NCI-H1092 treated with DMSO at 0.1 percent for 48 hours (cell line): ENCODE results near the gene WNK3.
"Not testable (repeated sequence)": the region's sequence is repeated elsewhere in the genome, so short reads cannot be mapped to it uniquely, and the experiment has no call there.

Source experiments
- DNase-seq: peaks from one replicate; lab custom pipeline; 2025; lab: John Stamatoyannopoulos, UW

The WNK3 gene

DNA sequence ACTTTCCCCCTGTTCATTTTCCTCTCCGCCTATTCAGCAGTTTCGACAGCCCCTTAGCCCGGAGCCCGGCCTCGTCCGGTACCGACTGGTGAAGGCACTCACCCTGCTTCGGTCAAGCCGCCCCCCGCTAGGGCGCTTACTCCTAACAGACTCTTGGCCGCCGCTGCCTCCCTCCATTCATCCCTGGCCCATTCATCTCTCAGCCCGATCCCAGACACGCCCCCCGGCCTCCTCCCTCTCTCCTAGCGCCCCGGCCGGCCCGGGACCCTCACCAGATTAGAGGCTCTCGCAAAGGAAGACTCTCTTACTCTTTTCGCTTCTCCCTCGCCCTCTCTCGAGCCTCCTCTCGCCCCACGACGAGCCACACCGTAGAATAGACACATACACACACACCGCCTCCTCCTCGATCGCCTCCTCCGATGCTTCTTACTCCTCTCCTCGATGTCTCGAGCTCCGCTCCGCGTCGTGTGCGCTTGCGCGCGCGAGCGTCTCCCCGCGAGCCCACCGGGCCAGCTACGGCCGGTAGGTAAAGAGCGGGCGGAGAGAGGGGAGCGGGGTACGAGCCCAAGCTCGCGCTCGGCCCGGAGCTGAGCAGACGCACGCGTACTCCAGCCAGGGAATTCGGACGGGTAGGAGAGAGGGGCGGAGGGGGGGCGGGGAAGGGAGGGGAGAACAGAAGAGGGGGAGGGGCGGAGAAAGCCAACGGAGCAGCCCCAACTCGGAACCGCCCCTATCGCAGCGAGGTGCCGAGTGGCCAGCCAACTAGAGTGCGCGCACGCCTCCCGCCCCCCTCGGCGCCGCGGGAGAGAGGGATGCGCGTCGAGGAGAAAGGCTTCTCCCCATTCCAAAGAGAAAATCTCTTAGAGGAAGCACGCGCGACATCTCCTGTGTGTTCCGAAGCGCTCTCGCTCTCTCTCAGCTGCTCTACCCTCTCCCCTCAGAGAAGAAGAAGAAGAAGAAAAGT is at the start of gene WNK3:
WNK3 (minus strand) TSS at position 633 of the 964 bp plus-strand sequence.
- DNase-seq: peak; percentile 91

DNA sequence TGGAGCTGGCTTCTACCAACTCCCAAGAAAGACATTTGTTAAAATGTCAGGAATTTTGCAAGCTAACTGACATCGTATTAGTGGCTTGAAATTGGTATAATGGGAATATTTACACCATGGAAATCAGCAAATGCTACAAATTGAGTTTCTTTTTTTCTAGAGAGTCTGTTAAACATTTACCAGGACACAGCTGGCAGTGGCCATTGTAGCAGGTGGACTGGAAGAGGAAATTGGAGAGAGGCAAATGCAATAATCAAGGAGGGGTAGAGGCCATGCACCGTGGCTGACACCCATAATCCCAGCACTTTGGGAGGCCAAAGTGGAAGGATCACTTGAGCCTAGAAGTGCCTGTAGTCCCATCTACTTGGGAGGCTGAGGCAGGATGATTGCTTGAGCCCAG is 49.4 kb upstream of the WNK3 start:
- DNase-seq: no peak

DNA sequence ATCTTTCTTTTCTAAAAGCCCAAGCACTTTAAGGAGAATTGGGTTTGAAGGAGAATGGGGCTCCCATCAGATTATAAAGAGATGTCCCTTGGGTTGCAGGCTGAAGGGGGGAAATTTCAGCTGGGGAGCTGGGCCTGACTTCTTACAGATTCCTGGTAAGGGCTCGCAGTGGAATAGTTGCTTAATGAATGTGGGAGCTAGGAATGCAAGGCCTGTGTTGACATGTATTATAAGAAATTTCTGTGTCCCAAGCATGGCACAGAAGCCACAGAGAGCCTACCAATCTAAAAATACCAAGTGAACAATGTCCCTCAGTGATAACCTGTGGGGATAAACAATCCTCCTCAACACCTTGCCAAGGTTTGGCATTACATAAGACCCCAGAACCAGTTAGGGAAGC is 39.3 kb upstream of the WNK3 start:
- no peak for DNase-seq

DNA sequence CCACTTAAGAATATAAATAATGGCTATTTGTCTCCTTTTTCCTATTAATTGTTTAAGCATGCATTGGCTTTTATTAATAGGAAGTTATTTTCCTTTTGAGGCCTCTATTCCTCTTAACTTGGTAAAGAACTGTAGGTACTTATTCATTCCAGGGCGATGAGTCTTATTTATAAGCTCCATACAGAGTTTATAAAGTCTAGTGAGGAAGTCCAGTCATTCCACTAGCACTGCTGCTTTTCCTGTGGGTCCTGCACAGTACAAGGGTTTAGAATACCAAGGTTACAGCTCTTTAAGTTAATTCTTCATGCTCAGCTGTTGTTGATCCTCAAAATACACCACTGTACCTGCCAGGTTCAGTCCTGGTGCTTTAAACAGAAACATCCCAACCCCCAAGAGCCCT is 28.5 kb upstream of the WNK3 start:
- no peak for DNase-seq

DNA sequence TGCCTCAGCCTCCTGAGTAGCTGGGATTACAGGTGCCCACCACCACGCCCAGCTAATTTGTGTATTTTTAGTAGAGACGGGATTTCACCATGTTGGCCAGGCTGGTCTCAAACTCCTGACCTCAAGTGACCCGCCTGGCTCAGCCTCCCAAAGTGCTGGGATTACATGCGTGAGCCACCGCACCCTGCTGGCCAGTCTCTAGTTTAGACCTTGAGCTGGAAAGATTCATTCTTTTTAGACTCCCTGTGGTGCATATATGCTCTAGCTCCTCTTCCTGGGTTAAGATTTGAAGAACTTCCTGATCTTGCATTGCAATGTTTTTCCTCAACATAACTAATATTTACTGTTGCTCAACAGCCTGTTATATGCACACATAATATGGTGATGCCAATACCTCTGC is 26.8 kb upstream of the WNK3 start:
- DNase-seq: not testable (repeated sequence)

DNA sequence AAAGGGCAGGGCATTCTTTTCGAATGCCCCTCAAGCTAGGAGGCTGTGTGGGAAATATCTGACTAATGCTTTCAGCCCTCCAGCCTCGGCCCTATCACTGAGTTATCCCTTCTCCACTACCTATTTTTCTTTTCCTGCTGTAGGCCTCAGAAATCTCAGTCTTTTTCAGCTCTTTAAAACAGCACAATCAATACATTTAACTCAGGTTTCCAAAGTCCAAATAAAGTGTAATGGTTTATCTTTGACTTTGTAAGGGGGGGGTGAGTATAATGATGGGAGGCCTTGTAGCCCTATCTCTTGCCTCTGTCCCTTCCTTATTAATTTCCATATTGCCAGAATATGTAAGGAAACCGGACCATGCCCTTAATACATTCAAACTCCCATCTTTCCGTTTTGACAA is 1.6 kb upstream of the WNK3 start:
- DNase-seq: no peak

DNA sequence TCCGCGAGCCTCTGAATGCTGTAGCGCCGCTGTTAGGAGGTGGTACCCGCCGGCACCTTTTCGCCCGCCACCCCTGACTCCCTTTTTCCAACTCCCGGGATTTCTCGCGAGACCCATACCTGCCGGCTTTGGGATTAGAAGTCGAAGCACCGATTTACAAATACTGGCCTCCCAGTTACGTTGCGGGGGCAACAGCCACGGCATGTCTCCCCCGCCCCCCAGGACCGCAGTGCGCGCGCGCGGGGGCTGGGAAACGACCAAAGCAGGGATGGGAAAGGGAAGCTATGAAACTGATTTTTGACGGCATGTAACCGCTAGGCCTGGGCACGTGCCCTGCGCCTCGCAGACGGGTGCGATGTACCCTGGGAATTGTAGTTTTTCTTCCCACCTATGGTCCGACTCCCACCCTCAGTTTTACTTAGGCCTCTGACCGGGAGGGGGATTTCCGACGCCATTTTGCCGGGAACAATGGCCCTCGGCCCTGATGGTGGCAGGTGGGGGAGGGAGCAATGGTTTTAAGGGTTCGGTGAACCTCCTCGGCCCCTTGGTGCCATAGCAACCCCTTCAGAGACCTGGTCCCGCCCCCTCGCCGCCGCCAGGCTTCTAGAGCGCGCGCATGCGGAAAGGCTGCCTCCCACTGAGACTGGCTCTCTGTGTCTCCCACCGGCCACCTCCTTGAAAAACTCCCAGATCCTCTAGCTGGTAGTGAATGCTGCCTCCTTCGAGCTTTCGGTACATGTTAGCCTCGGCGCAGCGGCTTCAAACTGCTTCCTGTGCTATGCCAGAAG is 772 bp upstream of the WNK3 start:
- DNase-seq: peak; percentile 98

DNA sequence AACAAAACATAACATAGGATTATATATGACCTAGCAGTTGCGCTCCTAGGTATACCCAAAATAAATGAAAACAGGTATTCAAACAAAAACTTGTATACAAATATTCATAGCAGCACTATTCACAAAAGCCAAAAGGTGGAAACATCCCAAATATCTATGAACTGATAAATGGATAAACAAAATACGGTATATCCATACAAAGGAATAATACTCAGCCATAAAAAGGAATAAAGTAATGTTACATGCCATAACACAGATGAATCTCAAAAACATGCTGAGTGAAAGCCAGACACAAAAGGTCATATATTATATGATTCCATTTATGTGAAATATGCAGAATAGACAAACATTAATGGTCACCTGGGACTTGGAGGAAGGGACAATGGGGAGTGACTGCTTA is 5.2 kb downstream of the WNK3 start:
- no peak for DNase-seq

DNA sequence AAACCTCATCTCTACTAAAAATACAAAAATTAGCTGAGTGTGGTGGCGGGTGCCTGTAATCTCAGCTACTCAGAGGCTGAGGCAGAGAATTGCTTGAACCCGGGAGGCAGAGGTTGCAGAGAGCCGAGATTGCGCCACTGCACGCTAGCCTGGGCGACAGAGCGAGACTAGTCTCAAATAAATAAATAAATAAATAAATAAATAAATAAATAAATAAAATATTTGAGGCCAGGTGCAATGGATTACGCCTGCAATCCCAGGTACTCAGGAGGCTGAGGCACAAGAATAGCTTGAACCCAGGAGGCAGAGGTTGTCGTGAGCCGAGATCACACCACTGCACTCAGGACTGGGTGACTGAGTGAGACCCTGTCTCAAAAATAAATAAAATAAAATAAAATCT is 20.5 kb downstream of the WNK3 start:
- not testable (repeated sequence) for DNase-seq

DNA sequence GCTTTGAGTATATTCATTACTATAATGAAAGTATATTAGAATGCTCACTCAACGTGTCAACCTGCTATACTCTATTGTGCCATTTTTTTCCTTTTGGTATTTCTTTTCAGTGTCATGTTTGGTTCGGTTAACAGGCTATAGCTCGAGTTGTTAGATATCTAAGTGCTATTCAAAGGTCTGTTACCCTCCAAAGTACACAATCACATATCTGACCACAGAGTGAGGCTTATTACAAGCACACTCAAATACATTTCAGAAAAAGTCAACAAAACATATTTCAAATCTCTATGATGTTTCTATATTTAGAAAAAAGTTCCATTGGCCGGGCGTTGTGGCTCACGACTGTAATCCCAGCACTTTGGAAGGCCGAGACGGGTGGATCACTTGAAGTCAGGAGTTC is 32.8 kb downstream of the WNK3 start:
- no peak for DNase-seq

DNA sequence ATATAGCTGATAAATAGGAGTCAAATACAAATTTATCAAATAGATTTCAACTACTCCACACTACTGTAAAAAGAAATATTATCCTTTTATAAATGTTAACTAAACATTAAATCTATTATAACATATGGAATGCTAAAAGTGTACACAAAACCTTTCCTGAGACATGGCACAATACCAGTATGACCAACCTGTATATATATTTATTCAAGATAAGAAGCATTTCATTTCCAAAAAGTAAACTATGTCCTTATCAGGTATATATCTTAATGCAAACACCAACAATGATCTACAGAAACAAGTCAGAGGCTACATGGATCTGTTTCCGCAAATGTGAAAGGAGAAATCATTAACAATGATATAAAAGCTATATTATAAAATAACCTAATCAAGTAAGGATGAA is 37.8 kb downstream of the WNK3 start:
- DNase-seq: no peak

DNA sequence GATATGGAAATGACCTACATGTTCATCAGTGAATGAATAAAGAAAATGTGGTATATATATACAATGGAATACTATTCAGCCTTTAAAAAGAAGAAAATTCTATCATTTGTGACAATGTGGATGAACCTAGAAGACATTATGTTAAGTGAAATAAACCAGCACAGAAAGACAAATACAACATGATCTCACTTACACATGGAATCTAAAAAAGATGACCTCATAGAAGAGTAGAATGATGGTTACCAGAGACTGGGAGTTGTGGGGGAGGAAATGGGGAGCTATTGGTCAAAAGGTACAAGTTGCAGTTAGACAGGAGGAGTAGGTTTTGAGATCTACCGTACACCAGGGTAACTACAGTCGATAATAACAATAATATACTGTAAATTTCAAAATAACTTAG is 51.5 kb downstream of the WNK3 start:
- DNase-seq: no peak

DNA sequence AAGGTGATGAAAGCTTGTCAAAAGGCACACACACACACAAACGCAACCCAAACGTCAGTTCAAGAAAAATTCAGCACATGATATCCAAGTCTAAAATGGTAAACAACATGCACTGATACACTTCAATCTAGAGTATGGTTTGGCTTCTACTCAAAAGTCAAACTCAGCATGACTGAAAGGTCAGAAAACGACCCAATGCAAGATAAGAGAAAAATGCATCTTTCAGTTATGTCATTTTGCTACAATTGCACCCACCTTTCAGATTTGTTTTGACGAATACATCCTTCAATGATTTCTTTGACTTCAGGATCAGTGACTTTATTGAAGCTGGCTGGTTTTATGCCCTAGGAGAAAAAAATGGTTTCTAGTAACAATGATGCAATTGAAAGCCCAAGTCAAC is 56.3 kb downstream of the WNK3 start:
- no peak for DNase-seq

DNA sequence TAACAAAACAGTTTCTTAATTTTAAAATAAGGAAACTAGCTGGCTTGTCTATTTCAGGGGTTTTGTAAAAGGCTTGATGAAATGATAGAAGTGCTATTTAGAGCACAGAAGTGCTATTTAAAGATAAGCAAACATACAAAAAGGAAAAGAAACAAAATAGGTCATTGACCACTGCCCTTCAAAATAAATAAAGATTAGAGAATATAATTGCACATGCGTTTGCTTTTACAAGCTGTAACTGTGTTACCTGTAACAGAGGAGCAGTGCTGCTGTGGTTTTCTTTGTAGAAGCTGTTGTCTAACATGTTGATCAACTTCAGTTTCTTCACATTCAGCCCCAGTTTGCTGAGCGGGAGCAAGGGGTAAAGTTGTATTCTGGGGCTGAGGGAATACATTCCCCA is 63.5 kb downstream of the WNK3 start:
- no peak for DNase-seq

DNA sequence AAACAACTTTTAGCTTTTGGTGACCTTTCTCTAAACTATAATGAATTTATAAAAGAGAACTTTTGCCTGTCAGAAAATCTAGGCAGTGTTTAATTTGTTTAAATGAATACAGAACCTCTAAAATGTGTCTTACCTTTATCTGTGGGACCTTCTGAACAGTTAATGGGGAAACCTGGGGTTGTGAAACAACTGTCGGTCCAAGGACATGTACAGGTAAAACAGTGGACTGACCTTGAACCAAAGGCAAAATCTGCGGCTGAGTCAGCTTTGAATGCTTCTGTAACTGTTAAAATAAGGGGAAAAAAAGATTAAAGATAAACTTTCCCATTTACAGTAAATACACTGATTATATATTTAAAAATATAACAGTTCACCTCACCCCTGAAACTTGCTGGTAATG is 65.1 kb downstream of the WNK3 start:
- no peak for DNase-seq

DNA sequence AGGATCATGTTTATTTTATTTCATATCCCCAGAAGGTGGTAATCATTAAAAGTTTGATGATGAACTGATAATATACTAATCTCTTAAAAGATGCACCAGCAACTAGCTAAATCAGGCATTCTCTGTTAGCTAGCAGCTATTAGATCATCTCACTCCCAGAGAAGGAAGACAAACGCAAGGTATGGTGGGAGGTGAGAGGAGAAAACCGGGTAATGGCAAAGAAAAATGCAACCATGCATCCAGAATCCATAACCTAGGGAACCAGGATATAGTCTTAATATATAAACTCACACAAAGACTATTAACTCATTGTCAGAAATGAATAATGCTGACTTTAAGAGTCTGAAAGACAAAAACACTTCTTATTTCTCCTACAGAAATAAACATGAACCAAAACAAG is 66.1 kb downstream of the WNK3 start:
- DNase-seq: no peak

DNA sequence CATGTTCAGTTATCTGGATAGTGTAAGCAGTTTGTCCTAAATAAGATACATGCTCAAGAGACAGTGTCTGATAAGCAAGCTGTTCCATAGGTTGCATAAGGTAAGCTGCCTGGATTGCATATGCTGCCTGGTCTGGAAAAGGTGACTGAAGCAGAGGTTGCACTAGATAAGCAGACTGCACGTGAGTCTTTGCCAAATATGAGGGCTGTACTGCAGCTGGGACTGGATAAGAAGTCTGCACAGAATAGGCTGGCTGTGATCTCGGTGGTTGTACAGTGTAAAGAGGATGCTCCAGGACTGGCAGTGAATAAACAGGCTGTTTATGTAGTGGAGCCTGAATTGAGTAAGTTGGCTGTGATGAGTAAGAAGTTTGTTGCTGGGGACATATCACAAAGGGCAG is 68.9 kb downstream of the WNK3 start:
- no peak for DNase-seq

DNA sequence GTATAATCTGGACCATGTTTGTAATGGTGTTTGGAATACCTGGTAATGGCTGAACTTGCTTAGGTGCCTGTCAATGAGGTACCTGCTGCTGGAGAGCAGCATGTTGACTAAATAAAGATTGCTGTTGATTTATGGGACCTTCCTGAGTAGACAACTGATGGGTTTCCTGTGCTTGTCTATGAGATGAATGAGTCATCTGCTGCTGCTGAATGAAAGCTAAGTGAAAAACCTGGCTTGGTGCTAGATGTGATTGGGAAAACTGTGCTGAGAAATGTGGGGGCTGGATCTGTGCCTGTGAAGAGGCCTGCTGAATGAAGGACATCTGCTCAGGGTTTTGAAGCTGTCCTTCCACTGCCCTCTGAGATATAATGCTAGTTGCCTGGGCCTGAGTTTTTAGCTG is 69.6 kb downstream of the WNK3 start:
- DNase-seq: no peak

DNA sequence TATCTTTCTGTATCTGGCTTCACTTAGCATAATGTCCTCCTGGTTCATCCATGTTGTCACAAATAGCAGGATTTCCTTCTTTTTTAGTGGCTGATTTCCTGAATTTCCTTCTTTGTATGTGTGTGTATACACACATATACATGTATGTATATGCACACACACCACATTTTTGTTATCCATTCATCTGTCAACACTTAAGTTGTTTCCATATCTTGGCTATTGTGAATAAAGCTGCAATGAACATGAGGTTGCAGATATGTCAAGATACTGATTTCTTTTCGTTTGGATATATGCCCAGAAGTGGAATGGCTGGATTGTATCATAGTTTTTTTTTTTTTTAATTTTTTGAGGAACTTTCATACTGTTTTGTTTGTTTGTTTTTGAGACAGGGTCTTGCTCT is 76.2 kb downstream of the WNK3 start:
- DNase-seq: no peak

DNA sequence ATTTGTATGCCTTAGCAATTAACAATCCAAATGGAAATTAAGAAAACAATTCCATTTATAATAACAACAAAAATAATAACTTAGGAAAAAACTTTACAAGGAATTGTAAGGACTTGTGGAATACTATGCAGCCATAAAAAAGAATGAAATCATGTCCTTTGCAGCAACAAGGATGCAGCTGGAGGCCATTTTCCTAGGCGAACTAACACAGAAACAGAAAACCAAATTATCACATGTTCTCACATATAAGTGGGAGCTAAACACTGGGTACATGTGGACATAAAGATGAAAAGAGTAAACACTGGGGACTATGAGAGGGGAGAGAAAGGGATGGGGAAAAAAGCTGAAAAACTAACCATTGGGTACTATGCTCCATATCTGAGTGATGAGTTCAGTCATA is 77.4 kb downstream of the WNK3 start:
- no peak for DNase-seq

DNA sequence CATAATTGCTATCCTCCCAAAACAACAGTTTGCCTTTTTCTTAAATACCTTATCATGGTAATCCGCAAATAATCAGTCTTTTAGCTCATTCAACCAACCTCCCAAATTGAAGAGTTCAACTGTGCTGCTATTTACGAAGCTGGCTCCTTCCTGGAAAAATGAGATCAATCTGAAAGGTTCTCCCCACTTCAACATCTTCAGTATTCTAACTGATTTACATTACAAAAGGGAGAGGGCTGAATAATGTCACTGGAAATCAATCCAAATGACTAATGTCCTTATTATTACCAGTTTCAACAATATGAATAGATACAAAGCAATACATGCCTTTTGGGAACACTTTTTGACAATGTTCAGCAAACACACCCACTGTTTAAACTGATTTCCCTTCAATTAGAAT is 86.2 kb downstream of the WNK3 start:
- no peak for DNase-seq

DNA sequence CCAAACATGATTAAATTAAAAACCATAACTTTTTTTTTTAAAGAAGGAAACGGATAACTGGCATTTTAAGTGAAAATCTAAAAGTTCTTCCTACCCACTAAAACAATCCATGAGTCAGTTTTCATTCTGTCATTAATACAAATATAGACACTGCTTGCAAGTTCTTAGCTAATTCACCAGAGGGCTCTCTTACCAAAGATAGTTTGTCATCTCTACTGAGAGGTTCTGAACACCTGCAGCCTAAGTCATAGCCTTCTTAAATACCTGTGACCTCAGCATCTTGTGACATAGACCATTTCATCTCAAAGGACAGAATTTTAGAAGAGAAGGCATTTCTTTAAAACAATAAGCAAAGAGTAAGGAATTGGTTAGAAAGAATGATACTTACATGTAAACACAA is 109.5 kb downstream of the WNK3 start:
- peak; percentile 14 for DNase-seq

DNA sequence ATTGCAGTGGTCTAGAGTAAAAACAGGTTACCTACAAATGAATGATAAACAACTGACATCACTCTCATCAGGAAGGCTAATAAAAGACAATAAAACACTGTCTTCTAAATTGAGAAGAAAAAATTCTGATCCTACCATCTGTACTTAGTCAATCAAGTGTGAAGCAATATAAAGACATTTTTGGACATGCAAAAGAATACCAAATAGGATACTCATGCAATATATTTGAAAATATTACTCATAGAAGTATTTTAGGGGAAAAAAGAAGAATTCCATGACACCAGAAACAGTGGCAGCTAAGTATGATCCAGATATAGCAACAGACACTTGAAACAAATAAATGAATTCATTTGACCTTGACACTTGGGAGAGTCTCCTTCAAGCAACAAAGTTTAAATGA is 111.0 kb downstream of the WNK3 start:
- DNase-seq: no peak
